Fibroblast of the aortic adventitia (primary cell): ENCODE measurements around the gene CSNK1G3. TPM values are rescaled to one million over a fixed set of nuclear protein-coding genes. Genes with fewer than 3 reads are reported as not detected.

Source experiments
- total RNA-seq: library from RNA; depleted of rRNA; stranded (reverse); fragments of >200 nt; gene quantifications from 2 replicates; pipeline ENCODE4 v1.2.3, GENCODE V29; 2012; ENCODE audit warnings: low replicate concordance

CSNK1G3 gene
- total RNA-seq, 1 donor: 73.8 TPM

Other genes with a start within 250 kb of the CSNK1G3 start
- 7.9 and 30.6 TPM in 2 replicates for gene CEP120, start 88.8 kb upstream of the CSNK1G3 start, total RNA-seq